ENCODE measurements around the gene CCDC88C. TPM values are rescaled to one million over a fixed set of nuclear protein-coding genes. Genes with fewer than 3 reads are reported as not detected.

CCDC88C gene
- polyA plus RNA-seq, 1 donor (not counting 4 experiments of a cell fraction or from before 2014, with no cell fraction given) = 2.4 TPM

DNA sequence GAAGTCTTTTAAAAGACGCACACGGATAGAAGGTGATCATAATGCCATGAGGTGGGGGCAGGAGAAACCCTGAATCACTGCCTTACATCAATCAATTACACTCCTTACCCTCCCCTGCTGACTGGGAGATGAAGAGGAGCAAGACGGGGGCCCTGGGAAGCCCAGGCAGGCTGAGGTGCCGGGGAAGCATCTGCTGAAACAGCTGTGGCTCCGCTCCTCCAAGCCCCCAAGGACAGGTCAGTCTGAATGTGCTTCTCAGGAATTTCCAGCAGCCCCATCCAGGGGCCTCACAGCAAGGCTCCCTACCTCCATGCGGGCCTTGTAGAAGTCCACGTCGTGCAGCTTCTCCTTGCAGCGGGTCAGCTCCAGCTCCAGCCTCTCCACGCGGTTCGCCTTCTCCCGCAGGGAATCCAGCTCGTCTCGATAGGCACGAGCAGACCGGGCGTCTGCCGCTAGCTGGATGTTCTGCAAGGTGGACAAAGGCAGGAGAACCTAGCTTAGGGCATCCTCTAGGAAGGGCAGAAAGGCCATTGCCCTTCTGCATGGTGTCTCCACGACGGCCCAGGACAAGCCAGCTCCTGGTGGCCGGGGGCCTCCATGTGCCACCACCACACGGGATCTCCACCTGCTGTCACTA lies 79.8 kb downstream of the CCDC88C start:
- H3K36me3 ChIP-seq (ENCODE audit: control insufficient read depth in 2 of 2, extremely low read depth in 1 of 2, insufficient read depth in 2 of 2, low read length in 2 of 2) = no peaks in the 10 kb centered on the region
- no peak overlapping the region for H3K4me2 ChIP-seq (ENCODE audit: control insufficient read depth, extremely low read depth, insufficient read depth, low read depth, low read length)
- dilution Hi-C loops (cut with MboI; ENCODE audit: extremely low pct_ligation_motif_present, low sequenced_read_pairs) = no loop called here

DNA sequence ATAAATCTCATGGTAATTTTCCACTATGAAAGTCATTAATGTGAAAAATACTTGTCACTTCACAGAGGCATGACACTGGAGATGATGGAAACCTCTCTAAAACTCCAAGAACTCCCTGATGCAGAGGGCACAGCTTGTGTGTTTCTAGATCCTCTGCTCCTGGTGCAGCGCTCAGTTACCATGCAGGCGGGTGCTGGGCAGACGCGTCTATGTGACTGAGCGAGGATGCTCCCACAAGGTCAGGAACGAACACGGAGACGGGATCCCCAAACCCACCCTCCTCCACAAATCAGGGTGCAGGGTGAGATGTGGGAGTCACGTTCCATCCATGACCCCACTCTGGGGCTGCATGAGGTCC lies 81.5 kb downstream of the CCDC88C start:
- DNase-seq (ENCODE audit: low read depth, low spot score) (no peak), FAIRE-seq (no peak)
- H2AFZ ChIP-seq (ENCODE audit: control insufficient read depth, low read length) = no peak overlapping the region
- H3K9me3 ChIP-seq (ENCODE audit: control insufficient read depth, low read depth, low read length) = no peaks in the 10 kb centered on the region
- no peak overlapping the region for H3K4me3 ChIP-seq (ENCODE audit: control insufficient read depth in 2 of 3, extremely low read depth in 1 of 3, insufficient read depth in 2 of 3, low read depth in 1 of 3, low read length in 3 of 3)
- no peaks in the 10 kb centered on the region for H3K79me2 ChIP-seq (ENCODE audit: control insufficient read depth, insufficient read depth, low read length)
- TF ChIP-seq, protein P1, sequence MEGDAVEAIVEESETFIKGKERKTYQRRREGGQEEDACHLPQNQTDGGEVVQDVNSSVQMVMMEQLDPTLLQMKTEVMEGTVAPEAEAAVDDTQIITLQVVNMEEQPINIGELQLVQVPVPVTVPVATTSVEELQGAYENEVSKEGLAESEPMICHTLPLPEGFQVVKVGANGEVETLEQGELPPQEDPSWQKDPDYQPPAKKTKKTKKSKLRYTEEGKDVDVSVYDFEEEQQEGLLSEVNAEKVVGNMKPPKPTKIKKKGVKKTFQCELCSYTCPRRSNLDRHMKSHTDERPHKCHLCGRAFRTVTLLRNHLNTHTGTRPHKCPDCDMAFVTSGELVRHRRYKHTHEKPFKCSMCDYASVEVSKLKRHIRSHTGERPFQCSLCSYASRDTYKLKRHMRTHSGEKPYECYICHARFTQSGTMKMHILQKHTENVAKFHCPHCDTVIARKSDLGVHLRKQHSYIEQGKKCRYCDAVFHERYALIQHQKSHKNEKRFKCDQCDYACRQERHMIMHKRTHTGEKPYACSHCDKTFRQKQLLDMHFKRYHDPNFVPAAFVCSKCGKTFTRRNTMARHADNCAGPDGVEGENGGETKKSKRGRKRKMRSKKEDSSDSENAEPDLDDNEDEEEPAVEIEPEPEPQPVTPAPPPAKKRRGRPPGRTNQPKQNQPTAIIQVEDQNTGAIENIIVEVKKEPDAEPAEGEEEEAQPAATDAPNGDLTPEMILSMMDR (optimal IDR thresholded peaks at IDR 0.05 in 1 of 3, IDR thresholded peaks at IDR 0.05 in 1 of 3, conservative IDR thresholded peaks at IDR 0.05 in 1 of 3; ENCODE audit: extremely low read depth in 1 of 3, insufficient read depth in 2 of 3, low read length in 3 of 3) = no peak
- no peak for TF ChIP-seq EZH2 (IDR thresholded peaks at IDR 0.05; ENCODE audit: low read length)
- H3K27me3 ChIP-seq (ENCODE audit: control insufficient read depth, extremely low read depth, insufficient read depth, low read length) = no peaks in the 10 kb centered on the region
- no peaks in the 10 kb centered on the region for H4K20me1 ChIP-seq (ENCODE audit: control insufficient read depth, extremely low read depth, insufficient read depth, low read length)
- H3K9ac ChIP-seq (ENCODE audit: control insufficient read depth, extremely low read depth, insufficient read depth, low read length) = no peak overlapping the region
- H3K4me1 ChIP-seq (ENCODE audit: control insufficient read depth, extremely low read depth, insufficient read depth, low read length) = no peaks in the 10 kb centered on the region
- H3K4me2 ChIP-seq (ENCODE audit: control insufficient read depth, extremely low read depth, insufficient read depth, low read depth, low read length) = no peak overlapping the region
- H3K27ac ChIP-seq (ENCODE audit: control insufficient read depth, insufficient read depth, low read length) = no peak overlapping the region
- dilution Hi-C loops (cut with MboI; ENCODE audit: extremely low pct_ligation_motif_present, low sequenced_read_pairs) = no loop called here
- no peaks in the 10 kb centered on the region for H3K9me1 ChIP-seq (ENCODE audit: control insufficient read depth, extremely low read depth, insufficient read depth, low read length)
- H3K36me3 ChIP-seq (ENCODE audit: control insufficient read depth in 2 of 2, extremely low read depth in 1 of 2, insufficient read depth in 2 of 2, low read length in 2 of 2) = no peaks in the 10 kb centered on the region

More for the DNA sequence above, 79.8 kb downstream of the CCDC88C start:
- Histone ChIP-seq H4K20me1 (ENCODE audit: control insufficient read depth, extremely low read depth, insufficient read depth, low read length) (no peaks in the 10 kb centered on the region), H3K9me1 (ENCODE audit: control insufficient read depth, extremely low read depth, insufficient read depth, low read length) (no peaks in the 10 kb centered on the region), H3K4me3 (ENCODE audit: control insufficient read depth in 2 of 3, extremely low read depth in 1 of 3, insufficient read depth in 2 of 3, low read depth in 1 of 3, low read length in 3 of 3) (no peak overlapping the region), H2AFZ (ENCODE audit: control insufficient read depth, low read length) (no peak overlapping the region), H3K79me2 (ENCODE audit: control insufficient read depth, insufficient read depth, low read length) (no peaks in the 10 kb centered on the region), H3K4me1 (ENCODE audit: control insufficient read depth, extremely low read depth, insufficient read depth, low read length) (no peaks in the 10 kb centered on the region), H3K9me3 (ENCODE audit: control insufficient read depth, low read depth, low read length) (no peaks in the 10 kb centered on the region), H3K27ac (ENCODE audit: control insufficient read depth, insufficient read depth, low read length) (no peak overlapping the region), H3K27me3 (ENCODE audit: control insufficient read depth, extremely low read depth, insufficient read depth, low read length) (no peaks in the 10 kb centered on the region), H3K9ac (ENCODE audit: control insufficient read depth, extremely low read depth, insufficient read depth, low read length) (no peak overlapping the region)
- no peak for FAIRE-seq
- TF ChIP-seq, protein P1 (optimal IDR thresholded peaks at IDR 0.05 in 1 of 3, IDR thresholded peaks at IDR 0.05 in 1 of 3, conservative IDR thresholded peaks at IDR 0.05 in 1 of 3; ENCODE audit: extremely low read depth in 1 of 3, insufficient read depth in 2 of 3, low read length in 3 of 3) = no peak
- TF ChIP-seq EZH2 (IDR thresholded peaks at IDR 0.05; ENCODE audit: low read length) = no peak
- no peak for DNase-seq (ENCODE audit: low read depth, low spot score)

Data from keratinocyte (primary cell).